ENCODE results near the gene CD40.

DNA sequence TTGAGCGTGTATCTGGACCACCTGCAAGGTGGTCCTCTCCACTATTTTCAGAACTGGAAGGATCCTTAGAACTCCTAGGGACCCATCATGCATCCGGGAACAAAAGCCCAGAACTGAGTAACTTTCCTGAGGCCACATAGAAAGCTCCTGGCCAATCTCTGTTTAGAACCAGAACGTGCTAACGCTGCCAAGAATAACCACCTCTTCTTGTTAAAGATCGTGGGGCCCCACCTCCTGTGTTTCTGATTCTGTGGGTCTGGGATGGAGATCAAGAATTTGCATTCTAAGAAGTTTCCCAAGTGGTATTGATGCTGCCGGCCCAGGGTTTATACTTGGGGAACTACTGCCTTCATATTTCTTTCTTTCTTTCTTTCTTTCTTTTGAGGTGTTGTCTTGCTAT is 13.3 kb downstream of the CD40 start:
- TF ChIP-seq, protein P1, sequence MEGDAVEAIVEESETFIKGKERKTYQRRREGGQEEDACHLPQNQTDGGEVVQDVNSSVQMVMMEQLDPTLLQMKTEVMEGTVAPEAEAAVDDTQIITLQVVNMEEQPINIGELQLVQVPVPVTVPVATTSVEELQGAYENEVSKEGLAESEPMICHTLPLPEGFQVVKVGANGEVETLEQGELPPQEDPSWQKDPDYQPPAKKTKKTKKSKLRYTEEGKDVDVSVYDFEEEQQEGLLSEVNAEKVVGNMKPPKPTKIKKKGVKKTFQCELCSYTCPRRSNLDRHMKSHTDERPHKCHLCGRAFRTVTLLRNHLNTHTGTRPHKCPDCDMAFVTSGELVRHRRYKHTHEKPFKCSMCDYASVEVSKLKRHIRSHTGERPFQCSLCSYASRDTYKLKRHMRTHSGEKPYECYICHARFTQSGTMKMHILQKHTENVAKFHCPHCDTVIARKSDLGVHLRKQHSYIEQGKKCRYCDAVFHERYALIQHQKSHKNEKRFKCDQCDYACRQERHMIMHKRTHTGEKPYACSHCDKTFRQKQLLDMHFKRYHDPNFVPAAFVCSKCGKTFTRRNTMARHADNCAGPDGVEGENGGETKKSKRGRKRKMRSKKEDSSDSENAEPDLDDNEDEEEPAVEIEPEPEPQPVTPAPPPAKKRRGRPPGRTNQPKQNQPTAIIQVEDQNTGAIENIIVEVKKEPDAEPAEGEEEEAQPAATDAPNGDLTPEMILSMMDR (conservative IDR thresholded peaks at IDR 0.05; ENCODE audit: low read length) = no peak
- TF ChIP-seq EZH2phosphoT487 (IDR thresholded peaks at IDR 0.05; ENCODE audit: borderline replicate concordance) = no peak
